GM12892 (cell line): ENCODE results near the gene PLXDC1.

Source experiments
- DNase-seq: peaks from one replicate; pipeline ENCODE4 v3.0.0; 2011; ENCODE audit not compliant: insufficient read length
- FAIRE-seq: peaks from 2 replicates; lab custom pipeline; 2011; peaks lifted over from hg19 to GRCh38; lab: Jason Lieb, UNC
- POLR2A ChIP-seq: IDR thresholded peaks from 2 replicates; pipeline ENCODE4 v1.6.1; 2011; ENCODE audit warnings: low read depth, low read length, control low read depth
- POLR2AphosphoS5 ChIP-seq: IDR thresholded peaks from 2 replicates; pipeline ENCODE4 v1.6.1; 2011; ENCODE audit warnings: low read depth, low read length, control low read depth
- TAF1 ChIP-seq: IDR thresholded peaks from 2 replicates; pipeline ENCODE4 v1.6.1; 2011; ENCODE audit warnings: low read depth, mild to moderate bottlenecking, control low read depth, low read length, borderline replicate concordance

Gene PLXDC1

GRCh38 chr17:39194985-39195524 is 43.6 kb upstream of the PLXDC1 start:
- FAIRE-seq, result no peak
- no peak for DNase-seq
- TF ChIP-seq POLR2AphosphoS5 (no peak), TAF1 (no peak), POLR2A (no peak)

- no peak for DNase-seq
- no peak for FAIRE-seq
- no peak for TF ChIP-seq POLR2A
- TF ChIP-seq TAF1, result no peak
- TF ChIP-seq POLR2AphosphoS5, result no peak
Observed at GRCh38 chr17:39194089-39194984, 42.9 kb upstream of the PLXDC1 start.

- TF ChIP-seq TAF1 (no peak), POLR2A (no peak), POLR2AphosphoS5 (no peak)
- DNase-seq, result no peak
- no peak for FAIRE-seq
Observed at GRCh38 chr17:39193346-39193745, 41.9 kb upstream of the PLXDC1 start.

GRCh38 chr17:39192901-39193300 is 41.5 kb upstream of the PLXDC1 start:
- no peak for DNase-seq
- TF ChIP-seq POLR2AphosphoS5 (no peak), POLR2A (no peak), TAF1 (no peak)
- FAIRE-seq, result no peak

GRCh38 chr17:39191750-39192510 is 40.5 kb upstream of the PLXDC1 start:
- TF ChIP-seq TAF1 (no peak), POLR2AphosphoS5 (no peak), POLR2A (no peak)
- DNase-seq (no peak), FAIRE-seq (no peak)

GRCh38 chr17:39187152-39187830 is 35.9 kb upstream of the PLXDC1 start:
- no peak for TF ChIP-seq POLR2A
- TF ChIP-seq POLR2AphosphoS5, result no peak
- TF ChIP-seq TAF1, result no peak
- no peak for DNase-seq
- no peak for FAIRE-seq

GRCh38 chr17:39186481-39187002 is 35.1 kb upstream of the PLXDC1 start:
- FAIRE-seq, result no peak
- no peak for DNase-seq
- no peak for TF ChIP-seq POLR2A
- TF ChIP-seq POLR2AphosphoS5, result no peak
- no peak for TF ChIP-seq TAF1

- FAIRE-seq (no peak), DNase-seq (no peak)
- TF ChIP-seq POLR2A (no peak), POLR2AphosphoS5 (no peak), TAF1 (no peak)
Observed at GRCh38 chr17:39183720-39184119, 32.3 kb upstream of the PLXDC1 start.

- FAIRE-seq (no peak), DNase-seq (no peak)
- TF ChIP-seq POLR2AphosphoS5, result no peak
- no peak for TF ChIP-seq POLR2A
- TF ChIP-seq TAF1, result no peak
Observed at GRCh38 chr17:39183045-39183444, 31.6 kb upstream of the PLXDC1 start.

GRCh38 chr17:39181303-39181702 is 29.9 kb upstream of the PLXDC1 start:
- TF ChIP-seq POLR2AphosphoS5 (no peak), TAF1 (no peak), POLR2A (no peak)
- FAIRE-seq (no peak), DNase-seq (no peak)
